RCC 7860 (cell line): Measurements from ENCODE around the gene PSG11.
"Not testable (repeated sequence)": the region's sequence is repeated elsewhere in the genome, so short reads cannot be mapped to it uniquely, and the experiment has no call there.

Experiments
- DNase-seq: peaks from one replicate; pipeline ENCODE4 v3.0.0-alpha.2; 2015; ENCODE audit warnings: low spot score
- FAIRE-seq: peaks from 2 replicates; lab custom pipeline; 2012; peaks lifted over from hg19 to GRCh38; lab: Jason Lieb, UNC

Gene PSG11

DNA sequence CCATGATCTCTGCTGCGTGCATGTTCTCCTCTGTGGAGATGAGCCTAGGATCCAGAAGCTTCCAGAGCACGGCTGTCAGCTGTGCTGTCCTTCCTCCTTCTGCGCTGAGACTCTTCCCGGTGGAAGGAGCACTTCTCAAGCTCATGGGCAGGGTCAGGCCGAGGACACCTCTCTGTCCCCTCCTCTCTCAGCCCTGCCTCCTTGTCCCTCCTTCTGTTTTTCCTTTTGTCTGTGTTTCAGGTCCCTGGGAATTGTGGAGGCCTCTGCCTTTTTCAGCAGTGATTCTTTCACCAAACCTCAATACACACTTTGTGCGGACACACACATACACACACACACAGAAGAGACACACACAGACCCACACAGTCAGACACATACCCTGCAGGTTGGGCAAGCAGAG is at the start of gene PSG11:
Gene PSG11 (minus strand): TSS at position 101 of the 400 bp plus-strand sequence. CDS start 97 bp downstream, at position 4.
- FAIRE-seq, result not testable (repeated sequence)

DNA sequence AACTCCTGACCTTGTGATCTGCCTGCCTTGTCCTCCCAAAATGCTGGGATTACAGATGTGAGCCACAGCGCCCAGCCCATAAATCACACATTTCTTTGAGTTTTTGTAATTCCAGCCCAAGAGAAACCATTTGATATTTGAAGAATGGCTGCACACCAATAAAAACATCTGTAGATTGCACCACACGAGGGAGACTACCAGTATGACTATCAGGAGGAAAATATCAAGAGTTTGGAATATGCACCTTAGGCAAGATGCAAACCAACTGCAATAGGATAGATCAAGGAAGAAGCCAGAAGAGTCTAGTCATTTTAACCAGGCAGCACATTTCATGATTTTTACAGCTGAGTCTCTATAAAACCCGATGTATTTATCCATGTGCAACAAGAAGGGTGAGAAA is 36.1 kb upstream of the PSG11 start:
- DNase-seq, FAIRE-seq: not testable (repeated sequence)

More for the DNA sequence above, at the start of gene PSG11:
- not testable (repeated sequence) for DNase-seq

DNA sequence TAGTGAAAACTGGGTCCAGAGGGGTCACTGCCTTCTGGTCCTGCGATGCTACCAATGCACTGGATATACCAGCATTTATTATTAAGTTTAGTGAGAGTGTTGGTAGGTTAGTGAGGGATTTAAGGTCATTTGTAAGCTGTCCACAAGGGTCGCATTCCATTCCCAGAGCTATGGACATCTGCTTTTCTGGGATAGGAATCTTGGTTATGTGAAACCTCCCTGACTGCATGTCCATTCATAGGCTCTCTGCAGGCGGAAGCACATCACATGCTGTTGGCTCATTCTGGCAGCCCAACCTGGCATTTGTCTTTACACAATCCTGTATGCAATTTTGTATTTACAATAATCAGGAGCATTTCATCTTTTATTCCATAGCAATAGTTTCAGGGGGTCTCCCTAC is 35.1 kb upstream of the PSG11 start:
- not testable (repeated sequence) for FAIRE-seq

DNA sequence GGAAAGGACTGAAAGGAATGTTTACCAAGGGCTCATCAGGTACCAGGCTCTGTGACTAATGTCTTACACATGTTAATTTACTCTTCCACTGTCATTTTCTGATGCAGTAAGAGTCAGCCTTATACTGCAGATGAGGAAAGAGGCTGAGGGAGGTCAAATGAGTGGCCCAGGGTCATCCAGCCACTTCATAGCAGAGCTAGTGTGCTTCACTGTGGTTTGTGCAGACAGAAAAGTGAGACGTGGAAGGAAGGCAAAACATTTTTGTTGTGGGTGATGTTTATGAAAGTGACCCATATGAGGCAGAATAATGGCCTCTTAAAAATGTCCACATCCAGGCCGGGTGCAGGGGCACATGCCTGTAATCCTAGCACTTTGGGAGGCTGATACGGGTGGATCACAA is 34.0 kb upstream of the PSG11 start:
- FAIRE-seq, result not testable (repeated sequence)
- DNase-seq, result peak; percentile 64

More for the DNA sequence above, 35.1 kb upstream of the PSG11 start:
- DNase-seq, result not testable (repeated sequence)

DNA sequence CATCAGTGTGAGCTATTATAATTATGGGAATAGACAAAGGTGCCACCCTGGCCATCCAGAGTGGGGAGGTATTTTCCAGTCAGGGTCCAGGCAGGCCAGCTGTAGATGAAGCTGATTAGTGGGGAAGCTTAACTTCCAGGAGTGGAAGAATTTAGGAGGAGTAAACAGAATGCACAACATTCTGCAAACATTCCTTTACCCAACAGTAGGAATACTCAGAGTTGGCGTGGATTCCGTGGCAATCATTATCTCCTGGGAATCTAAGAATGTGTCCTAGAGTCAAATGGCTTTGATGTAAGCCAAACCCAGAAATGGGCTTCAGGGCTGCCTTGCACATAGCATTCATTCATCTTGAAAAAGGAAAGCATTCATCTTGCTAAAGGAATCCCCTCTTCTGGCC is 33.2 kb upstream of the PSG11 start:
- DNase-seq, FAIRE-seq: not testable (repeated sequence)

DNA sequence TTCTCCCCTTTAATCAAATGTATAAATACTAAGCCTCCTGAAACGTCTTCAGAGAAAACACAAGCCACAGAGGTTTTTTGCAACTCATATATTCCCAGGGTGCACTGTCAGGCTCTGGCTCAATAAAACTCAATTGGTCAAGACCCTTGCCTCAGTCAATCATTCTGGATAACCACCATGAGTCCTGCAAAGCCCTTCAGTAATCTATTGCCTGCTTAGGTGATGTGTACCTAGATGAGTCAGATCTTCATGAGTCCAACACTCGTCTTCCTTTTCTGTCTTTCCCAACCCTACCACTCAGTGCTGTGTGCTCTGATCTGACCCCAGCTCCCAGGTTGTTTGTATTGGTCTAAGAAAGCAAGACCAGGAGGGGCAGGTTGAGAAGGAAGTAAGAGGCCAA is 32.2 kb upstream of the PSG11 start:
- FAIRE-seq, result not testable (repeated sequence)
- DNase-seq, result peak; percentile 38

DNA sequence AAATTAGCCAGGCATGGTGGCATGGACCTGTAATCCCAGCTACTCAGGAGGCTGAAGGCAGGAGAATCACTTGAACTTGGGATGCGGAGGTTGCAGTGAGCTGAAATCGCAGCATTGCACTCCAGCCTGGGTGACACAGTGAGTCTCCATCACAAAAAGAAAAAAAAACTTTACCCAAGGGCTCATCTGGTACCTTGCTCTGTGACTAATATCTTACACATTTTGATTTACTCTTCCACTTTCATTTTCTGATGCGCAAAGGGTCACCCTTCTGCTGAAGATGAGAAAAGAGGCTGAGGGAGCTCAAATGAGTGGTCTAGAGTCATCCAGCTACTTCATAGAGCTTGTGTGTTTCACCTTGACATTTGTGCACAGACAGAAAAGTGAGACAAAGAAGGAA is 21.7 kb upstream of the PSG11 start:
- not testable (repeated sequence) for DNase-seq, FAIRE-seq

DNA sequence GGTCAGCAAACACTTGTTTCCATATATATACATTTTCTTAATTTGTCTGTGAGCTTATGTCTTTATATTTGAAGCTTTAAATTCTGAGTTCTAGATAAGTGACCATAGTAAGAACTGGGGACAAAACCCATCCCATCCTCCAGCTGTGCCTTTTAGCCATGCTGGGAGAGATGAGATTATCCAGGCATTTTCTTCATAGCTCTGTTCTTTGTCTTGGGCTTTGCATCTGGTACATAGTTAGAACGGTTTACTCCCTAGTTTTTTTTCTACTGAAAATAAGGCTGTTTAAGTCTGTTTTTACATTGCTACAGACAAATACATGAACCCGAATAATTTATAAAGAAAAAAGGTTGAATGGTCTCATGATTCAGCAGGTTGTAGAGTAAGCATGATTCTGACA is 20.3 kb upstream of the PSG11 start:
- DNase-seq, FAIRE-seq: not testable (repeated sequence)

DNA sequence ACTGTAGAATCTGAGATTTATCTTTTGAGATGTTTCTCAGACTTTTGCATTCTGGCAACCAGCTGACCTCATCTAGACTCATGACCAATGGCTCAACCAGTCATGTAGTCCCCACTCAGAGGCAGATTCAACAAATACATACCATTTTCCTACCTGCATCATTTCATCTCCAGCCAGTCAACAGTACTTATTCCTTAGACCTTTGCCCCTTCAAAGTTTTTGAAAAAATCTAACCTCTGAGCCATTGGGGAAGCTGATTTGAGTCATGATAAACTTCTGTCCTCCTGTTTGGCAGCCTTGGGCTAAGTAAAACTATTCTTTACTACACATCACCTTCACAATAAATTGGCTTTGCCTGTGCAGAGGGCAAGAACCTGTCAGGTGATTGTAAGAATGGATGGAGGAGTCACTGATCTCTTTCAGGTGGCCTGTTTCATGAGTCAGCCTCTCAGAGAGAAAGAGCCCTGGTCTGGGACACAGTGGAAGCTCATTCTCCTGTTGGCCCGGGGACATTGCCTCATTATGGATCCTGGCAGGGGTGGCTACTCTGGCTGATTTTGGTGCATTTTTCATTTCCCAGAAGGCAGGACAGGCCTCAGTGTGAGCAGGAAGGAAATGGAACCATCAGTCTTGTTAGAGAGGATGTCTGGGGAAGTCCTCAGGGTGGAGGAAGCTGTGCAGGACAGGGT is 17.4 kb upstream of the PSG11 start:
- DNase-seq, FAIRE-seq: not testable (repeated sequence)

DNA sequence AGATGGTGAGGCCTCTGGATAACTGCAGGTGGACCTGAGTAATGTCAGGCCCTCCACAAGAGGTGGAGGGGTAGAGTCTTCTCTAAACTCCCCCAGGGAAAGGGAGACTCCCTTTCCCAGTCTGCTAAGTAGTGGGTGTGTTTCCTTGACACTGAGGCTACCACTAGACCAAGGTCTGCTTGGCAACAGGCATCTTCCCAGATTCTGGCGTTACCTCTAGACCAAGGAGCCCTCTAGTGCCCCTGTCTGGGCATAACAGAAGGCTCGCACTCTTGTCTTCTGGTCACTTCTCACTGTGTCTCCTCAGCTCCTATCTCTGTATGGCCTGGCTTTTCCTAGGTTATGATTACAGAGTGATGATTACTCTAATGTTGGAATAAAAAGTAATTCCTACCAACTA is 5.4 kb upstream of the PSG11 start:
- not testable (repeated sequence) for FAIRE-seq, DNase-seq

DNA sequence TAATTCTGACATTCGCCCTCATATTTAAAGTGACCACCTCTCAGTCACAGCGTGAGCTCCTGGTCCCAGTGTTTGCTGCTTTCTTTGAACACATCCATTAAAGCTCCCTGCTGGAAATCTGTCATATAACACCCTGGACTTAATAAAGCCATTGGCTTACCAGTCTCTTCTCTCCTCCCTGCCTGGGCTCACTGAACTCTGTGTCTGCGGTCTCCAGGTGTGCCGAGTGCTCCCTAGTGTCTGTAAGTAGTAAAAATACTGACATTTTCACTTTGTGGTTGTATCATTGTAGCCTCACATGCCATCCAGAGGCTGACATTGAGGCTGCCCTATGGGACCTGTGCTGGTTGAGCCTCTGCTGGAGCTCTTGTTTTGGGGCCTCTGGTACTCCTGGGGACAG is 2.6 kb upstream of the PSG11 start:
- DNase-seq (no peak), FAIRE-seq (no peak)

DNA sequence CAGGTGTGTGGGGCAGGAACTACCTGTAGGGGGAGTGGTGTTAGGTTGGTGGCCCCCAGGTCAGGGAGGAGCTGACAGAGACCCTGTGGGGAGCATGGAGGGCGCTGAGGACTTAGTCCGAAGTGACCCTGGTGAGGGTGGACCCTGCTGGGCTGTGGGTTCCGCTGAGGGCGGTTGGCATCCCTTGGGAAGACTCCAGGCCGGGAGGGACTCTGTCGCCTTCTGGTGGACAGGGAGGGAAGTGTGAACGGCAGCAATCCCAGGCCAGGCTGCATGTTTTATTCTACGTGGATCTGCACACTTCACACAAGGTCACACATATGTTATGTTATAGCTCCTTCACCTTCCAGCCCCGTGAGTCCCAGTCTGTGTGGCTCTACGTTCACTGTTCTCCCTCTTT is 1.7 kb upstream of the PSG11 start:
- not testable (repeated sequence) for FAIRE-seq, DNase-seq

DNA sequence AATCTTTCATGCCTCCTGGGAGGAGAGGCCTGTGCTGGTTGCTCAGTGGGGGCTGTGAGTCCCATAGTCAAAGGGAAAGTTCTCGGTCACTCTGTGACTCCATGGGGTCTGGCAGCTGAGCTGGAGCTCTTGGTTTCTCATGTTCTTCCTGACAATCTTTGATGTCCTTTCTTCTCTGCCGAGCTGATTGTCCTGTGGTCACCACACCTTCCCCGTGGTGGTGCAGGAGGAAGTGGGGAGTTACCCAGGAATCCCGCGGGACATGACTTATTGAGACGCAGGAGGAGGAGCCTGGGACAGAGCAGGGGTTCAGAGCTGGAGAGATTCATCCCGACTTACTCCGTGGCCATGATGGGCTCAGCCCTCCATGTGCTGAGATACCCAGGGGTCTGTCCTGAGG is 792 bp upstream of the PSG11 start:
- not testable (repeated sequence) for DNase-seq, FAIRE-seq

DNA sequence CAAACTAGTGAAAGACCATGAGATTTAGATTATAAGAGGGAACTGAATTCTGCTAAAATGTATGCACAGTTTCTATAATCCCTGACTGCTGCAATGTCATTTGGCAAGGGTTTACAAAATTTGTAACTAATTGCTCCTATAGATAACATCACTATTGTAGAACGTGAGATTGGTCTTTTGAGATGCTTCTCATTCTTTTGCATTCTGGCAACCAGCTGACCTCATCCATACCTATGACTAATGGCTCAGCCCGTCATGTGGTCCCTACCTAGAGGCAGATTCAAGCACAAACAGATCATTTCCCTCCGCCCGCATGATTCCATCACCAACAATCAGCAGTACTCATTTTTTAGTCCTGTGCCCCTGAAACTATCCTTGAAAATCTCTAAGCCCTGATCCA is 4.2 kb downstream of the PSG11 start:
- DNase-seq (peak; percentile 82), FAIRE-seq (peak; percentile 83)

DNA sequence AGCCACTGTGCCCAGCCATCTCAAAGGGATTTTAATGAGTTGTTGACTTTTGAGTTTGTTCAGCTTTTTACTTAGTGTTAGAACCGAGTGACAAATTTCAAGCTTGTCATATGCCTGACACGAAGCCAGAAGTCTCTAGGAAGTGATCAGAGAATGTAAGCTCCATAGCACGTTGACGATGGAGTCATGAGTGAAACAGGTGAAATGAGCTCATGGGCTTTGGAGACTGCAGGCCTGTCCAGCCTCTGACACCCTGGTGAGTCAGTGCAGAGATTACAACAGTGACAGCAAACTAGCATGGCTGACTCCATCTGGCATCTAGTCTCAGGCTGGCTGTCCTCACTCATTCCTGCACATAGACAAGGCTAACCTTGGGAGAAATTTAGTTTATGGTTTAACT is 4.6 kb downstream of the PSG11 start:
- DNase-seq, result peak; percentile 91
- FAIRE-seq, result peak; percentile 87

DNA sequence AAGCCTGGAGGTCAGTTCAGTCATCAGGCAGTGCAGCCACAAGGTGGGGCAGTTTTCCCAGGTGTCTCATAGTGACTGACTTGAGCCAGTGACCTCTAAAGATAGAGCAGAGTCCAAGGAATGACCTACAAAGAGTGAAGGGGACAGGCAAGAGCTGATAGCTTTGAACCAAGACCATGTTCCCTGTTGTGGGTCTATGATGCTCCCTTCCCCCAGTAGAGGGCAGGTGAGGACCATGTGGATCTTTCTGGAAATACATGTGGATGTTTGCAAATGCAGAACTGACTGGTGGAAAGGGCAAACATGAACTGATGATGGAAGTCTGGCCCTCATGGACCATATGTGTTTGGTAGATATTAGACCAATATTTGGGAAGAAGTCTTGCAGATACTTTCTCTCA is 6.7 kb downstream of the PSG11 start:
- not testable (repeated sequence) for FAIRE-seq, DNase-seq

DNA sequence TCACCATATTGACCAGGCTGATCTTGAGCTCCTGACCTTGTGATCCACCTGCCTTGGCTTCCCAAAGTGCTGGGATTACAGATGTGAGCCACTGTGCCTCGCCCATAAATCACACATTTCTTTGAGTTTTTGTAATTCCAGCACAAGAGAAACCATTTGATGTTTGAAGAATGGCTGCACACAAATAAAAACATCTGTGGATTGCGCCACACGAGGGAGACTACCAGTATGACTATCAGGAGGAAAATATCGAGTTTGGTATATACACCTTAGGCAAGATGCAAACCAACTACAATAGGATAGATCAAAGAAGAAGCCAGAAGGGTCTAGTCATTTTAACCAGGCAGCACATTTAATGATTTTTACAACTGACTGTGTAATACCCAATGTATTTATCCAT is 20.4 kb downstream of the PSG11 start:
- DNase-seq, FAIRE-seq: not testable (repeated sequence)

DNA sequence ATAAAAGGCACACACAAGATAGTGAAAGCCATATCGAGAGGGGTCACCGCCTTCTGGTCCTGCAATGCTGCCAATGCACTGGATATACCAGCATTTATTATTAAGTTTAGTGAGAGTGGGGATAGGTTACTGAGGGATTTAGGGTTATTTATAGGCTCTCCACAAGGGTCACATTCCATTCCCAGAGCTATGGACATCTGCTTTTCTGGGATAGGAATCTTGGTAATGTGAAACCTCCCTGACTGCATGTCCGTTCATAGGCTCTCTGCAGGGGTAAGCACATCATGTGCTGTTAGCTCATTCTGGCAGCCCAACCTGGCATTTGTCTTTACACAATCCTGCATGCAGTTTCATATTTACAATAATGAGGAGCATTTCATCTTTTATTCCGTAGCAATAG is 21.4 kb downstream of the PSG11 start:
- not testable (repeated sequence) for FAIRE-seq, DNase-seq

DNA sequence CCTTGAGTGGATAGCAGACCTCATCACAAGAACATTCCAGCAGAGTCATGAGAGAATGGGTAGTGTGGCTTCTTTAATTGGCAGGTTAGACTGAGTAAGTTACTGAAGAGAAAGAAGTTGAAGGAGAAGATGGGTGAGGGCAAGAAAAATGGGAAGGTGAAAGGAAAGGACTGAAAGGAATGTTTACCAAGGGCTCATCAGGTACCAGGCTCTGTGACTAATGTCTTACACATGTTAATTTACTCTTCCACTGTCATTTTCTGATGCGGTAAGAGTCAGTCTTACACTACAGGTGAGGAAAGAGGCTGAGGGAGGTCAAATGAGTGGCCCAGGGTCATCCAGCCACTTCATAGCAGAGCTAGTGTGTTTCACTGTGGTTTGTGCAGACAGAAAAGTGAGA is 22.6 kb downstream of the PSG11 start:
- not testable (repeated sequence) for DNase-seq
- FAIRE-seq, result peak; percentile 33

DNA sequence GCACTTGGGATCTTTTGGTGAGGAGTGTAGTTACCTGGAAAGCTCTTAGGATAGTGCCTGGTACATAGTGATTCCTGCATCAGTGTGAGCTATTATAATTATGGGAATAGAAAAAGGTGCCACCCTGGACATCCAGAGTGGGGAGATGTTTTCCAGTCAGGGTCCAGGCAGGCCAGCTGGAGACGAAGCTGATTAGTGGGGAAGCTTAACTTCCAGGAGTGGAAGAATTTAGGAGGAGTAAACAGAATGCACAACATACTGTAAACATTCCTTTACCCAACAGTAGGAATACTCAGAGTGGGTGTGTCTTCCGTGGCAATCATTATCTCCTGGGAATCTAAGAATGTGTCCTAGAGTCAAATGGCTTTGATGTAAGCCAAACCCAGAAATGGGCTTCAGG is 23.3 kb downstream of the PSG11 start:
- not testable (repeated sequence) for FAIRE-seq, DNase-seq

DNA sequence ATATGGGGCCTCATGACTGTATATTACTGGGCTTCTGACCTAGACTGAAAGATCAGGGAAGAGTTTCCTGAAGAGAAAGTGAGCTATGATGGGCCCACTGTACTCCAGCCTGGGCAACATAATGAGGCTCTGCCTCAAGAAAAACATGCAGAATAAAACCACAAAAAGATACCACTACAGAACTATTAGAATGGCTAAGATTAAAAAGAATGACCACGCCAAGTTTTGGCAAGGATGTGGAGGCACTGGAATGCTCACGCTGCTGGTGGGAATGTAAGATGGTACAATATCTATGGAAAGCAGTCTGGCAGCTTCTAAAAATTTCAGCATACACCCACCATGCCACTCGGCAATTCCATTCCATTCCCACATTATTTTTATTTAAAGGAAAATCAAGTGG is 30.1 kb downstream of the PSG11 start:
- not testable (repeated sequence) for DNase-seq, FAIRE-seq

DNA sequence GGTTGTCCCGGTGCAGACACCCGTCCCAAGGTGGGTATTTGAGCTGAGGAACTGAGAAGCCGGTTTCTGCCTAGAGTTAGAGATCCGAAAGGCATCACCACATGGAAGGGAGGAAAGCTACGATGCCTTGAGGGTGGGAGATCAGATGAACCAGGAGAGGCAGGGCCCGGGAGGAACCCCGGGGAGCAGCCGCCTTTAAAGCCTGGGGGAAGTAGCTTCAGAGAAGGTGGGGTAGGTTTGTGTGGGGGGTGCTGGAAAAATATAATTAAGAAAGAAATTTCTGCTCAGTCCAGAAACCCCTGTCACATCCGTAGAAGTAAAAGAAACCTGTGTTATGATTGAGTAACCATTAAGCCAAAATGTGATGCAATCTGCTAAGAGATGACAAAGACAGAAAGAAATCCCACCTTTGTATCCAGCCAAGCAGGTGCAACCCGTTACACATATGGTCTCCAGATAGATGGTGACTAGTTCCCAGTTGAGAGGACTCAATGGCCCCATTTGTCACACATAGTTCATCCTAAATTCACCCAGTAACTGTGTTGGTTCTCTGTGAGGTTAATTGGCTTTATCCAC is 34.2 kb downstream of the PSG11 start:
- DNase-seq, FAIRE-seq: not testable (repeated sequence)
